SK-N-SH treated with all-trans-retinoic acid at 6 μM for 48 hours (cell line): ENCODE measurements around the gene SPRING1.

ENCODE experiments used
- ATAC-seq: fragments of 200-7000 bp; cut with Tn5 transposase; 3 replicates; pipeline ENCODE4 v1.9.1; 2020; ENCODE audit warnings: mild to moderate bottlenecking, moderate library complexity
- BACH2 ChIP-seq: fragments of 250-450 bp; sonication (Bioruptor Pico); IDR thresholded peaks from 2 replicates; pipeline ENCODE4 v1.9.0; 2021; ENCODE audit warnings: mild to moderate bottlenecking, borderline replicate concordance
- CSDC2 ChIP-seq: fragments of 250-450 bp; sonication (Bioruptor Pico); IDR thresholded peaks from 2 replicates; pipeline ENCODE4 v1.5.0; 2020; ENCODE audit warnings: mild to moderate bottlenecking, moderate library complexity
- ESRRG ChIP-seq: fragments of 250-450 bp; sonication (Bioruptor Pico); IDR thresholded peaks from 2 replicates; pipeline ENCODE4 v1.6.1; 2021; ENCODE audit warnings: mild to moderate bottlenecking
- GLIS3 ChIP-seq: fragments of 250-450 bp; sonication (Bioruptor Pico); IDR thresholded peaks from 2 replicates; pipeline ENCODE4 v1.5.0; 2020; ENCODE audit warnings: mild to moderate bottlenecking, moderate library complexity
- ISL1 ChIP-seq: fragments of 250-450 bp; sonication (Bioruptor Pico); IDR thresholded peaks from 2 replicates; pipeline ENCODE4 v2.1.2; 2022; ENCODE audit warnings: mild to moderate bottlenecking, moderate library complexity
- OSR1 ChIP-seq: fragments of 250-450 bp; sonication (Bioruptor Pico); IDR thresholded peaks from 2 replicates; pipeline ENCODE4 v1.8.0; 2022; ENCODE audit warnings: moderate library complexity, mild to moderate bottlenecking, inconsistent platforms
- PPARA ChIP-seq: fragments of 250-450 bp; sonication (Bioruptor Pico); IDR thresholded peaks from 2 replicates; pipeline ENCODE4 v1.5.0; 2020; ENCODE audit warnings: mild to moderate bottlenecking, borderline replicate concordance
- RARB ChIP-seq: fragments of 250-450 bp; sonication (Bioruptor Pico); IDR thresholded peaks from 2 replicates; pipeline ENCODE4 v1.8.0; 2021; ENCODE audit warnings: mild to moderate bottlenecking, moderate library complexity
- TCF4 ChIP-seq: fragments of 250-450 bp; sonication (Bioruptor Pico); IDR thresholded peaks from 2 replicates; pipeline ENCODE4 v1.8.0; 2021; ENCODE audit warnings: mild to moderate bottlenecking, moderate library complexity, borderline replicate concordance
- ZC3H10 ChIP-seq: fragments of 250-450 bp; sonication (Bioruptor Pico); IDR thresholded peaks from 2 replicates; pipeline ENCODE4 v1.5.1; 2021; ENCODE audit warnings: mild to moderate bottlenecking, moderate library complexity
- ZFP3 ChIP-seq: fragments of 250-450 bp; sonication (Bioruptor Pico); IDR thresholded peaks from 2 replicates; pipeline ENCODE4 v1.5.0; 2020; ENCODE audit warnings: mild to moderate bottlenecking, moderate library complexity
- ZFP30 ChIP-seq: fragments of 450-650 bp; formaldehyde crosslinking; IDR thresholded peaks from 2 replicates; pipeline ENCODE4 v1.5.0; 2022; ENCODE audit warnings: mild to moderate bottlenecking, moderate library complexity
- ZNF565 ChIP-seq: fragments of 450-650 bp; formaldehyde crosslinking; conservative IDR thresholded peaks from 2 replicates; pipeline ENCODE4 v1.5.0; 2020; ENCODE audit warnings: low read depth, mild to moderate bottlenecking, moderate library complexity
- ZNF70 ChIP-seq: fragments of 450-650 bp; formaldehyde crosslinking; IDR thresholded peaks from 2 replicates; pipeline ENCODE4 v1.5.0; 2020; ENCODE audit warnings: mild to moderate bottlenecking, moderate library complexity
- ZNF8 ChIP-seq: fragments of 450-650 bp; formaldehyde crosslinking; IDR thresholded peaks from 2 replicates; pipeline ENCODE4 v1.5.0; 2020; ENCODE audit warnings: mild to moderate bottlenecking, moderate library complexity
- TF ChIP-seq, protein P1 (sequence below): fragments of 250-450 bp; sonication (Bioruptor Pico); IDR thresholded peaks from 2 replicates; pipeline ENCODE4 v1.8.0; 2021; ENCODE audit warnings: low read depth, mild to moderate bottlenecking, moderate library complexity, borderline replicate concordance
- TF ChIP-seq, protein P2 (sequence below): fragments of 250-450 bp; sonication (Bioruptor Pico); IDR thresholded peaks from 2 replicates; pipeline ENCODE4 v1.5.1; 2021; ENCODE audit warnings: mild to moderate bottlenecking, moderate library complexity
- TF ChIP-seq, protein P3 (sequence below): fragments of 250-450 bp; sonication (Bioruptor Pico); IDR thresholded peaks from 2 replicates; pipeline ENCODE4 v1.8.0; 2020; ENCODE audit warnings: mild to moderate bottlenecking, moderate library complexity, borderline replicate concordance
- TF ChIP-seq, protein P4 (sequence below): fragments of 250-450 bp; sonication (Bioruptor Pico); IDR thresholded peaks from 2 replicates; pipeline ENCODE4 v1.5.1; 2020; ENCODE audit warnings: low read depth, mild to moderate bottlenecking, moderate library complexity

The SPRING1 gene

DNA sequence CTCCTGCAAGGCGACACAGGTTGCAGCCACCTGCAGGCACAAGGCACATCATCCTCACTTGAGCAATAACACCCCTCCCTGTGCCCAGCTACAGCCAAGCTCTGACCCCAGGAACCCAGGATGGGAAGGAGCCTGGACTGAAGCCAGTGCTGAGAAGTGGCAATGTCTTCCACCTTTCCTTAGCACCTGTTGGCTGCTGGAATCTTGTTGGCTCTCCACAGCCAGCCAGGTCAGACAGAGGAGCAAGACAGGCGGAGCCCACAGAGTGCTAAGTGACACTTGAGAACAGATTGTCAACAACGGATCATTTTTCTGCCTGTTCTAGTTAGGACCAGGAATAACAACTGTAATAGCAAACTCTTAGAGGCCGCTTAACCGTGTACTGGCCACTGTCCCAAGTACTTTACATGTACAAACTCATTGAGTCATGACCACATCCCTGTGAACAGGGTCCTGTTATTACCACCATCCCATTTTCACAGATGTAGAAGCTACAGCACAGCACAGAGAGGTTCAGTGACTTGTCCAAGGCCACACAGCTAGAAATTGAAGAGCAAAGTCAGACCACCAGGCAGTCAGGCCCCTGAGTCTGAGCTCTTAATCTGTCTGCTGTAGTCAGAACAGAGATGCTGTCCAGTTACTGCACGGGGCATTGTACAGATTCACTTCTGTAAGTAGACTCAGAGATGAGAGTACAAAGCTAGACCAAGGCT is 45.8 kb upstream of the SPRING1 start (continued):
- TF ChIP-seq GLIS3 (CRISPR knock-in tag) (no peak), CSDC2 (CRISPR knock-in tag) (no peak), ZFP3 (CRISPR knock-in tag) (no peak), BACH2 (CRISPR knock-in tag) (no peak), ISL1 (CRISPR knock-in tag) (no peak), ZFP30 (CRISPR knock-in tag) (no peak), ZNF8 (CRISPR knock-in tag) (no peak), ZNF565 (CRISPR knock-in tag) (no peak), RARB (no peak)
- TF ChIP-seq, protein P1, sequence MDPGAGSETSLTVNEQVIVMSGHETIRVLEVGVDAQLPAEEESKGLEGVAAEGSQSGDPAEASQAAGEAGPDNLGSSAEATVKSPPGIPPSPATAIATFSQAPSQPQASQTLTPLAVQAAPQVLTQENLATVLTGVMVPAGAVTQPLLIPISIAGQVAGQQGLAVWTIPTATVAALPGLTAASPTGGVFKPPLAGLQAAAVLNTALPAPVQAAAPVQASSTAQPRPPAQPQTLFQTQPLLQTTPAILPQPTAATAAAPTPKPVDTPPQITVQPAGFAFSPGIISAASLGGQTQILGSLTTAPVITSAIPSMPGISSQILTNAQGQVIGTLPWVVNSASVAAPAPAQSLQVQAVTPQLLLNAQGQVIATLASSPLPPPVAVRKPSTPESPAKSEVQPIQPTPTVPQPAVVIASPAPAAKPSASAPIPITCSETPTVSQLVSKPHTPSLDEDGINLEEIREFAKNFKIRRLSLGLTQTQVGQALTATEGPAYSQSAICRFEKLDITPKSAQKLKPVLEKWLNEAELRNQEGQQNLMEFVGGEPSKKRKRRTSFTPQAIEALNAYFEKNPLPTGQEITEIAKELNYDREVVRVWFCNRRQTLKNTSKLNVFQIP = no peak
- TF ChIP-seq, all 23 proteins: peak for 0

DNA sequence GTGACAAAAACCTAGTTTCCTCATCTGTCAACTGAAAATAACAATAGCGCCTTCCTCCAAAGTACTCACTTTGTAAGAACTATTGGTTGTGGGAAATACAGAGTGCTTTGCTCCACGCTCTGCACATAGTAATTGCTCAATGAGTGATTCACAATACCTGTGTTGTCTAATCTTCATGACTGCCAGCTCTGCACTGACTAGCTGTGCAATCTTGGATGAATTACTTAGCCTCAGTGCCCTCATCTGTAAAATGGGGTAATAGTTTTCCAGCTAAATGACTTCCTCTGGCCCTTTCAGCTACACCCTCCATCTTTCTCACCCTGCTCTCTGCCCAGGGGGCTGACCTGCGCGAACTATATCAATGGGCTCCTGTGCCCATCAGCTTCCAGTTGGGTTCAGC is 43.1 kb upstream of the SPRING1 start:
- no peak for ATAC-seq
- TF ChIP-seq PPARA (CRISPR knock-in tag) (no peak), ISL1 (CRISPR knock-in tag) (no peak), ESRRG (CRISPR knock-in tag) (no peak), ZFP3 (CRISPR knock-in tag) (no peak), ZNF565 (CRISPR knock-in tag) (no peak), ZNF70 (CRISPR knock-in tag) (no peak), CSDC2 (CRISPR knock-in tag) (no peak), TCF4 (CRISPR knock-in tag) (no peak), ZNF8 (CRISPR knock-in tag) (no peak), ZC3H10 (CRISPR knock-in tag) (no peak)
- TF ChIP-seq, protein P2, sequence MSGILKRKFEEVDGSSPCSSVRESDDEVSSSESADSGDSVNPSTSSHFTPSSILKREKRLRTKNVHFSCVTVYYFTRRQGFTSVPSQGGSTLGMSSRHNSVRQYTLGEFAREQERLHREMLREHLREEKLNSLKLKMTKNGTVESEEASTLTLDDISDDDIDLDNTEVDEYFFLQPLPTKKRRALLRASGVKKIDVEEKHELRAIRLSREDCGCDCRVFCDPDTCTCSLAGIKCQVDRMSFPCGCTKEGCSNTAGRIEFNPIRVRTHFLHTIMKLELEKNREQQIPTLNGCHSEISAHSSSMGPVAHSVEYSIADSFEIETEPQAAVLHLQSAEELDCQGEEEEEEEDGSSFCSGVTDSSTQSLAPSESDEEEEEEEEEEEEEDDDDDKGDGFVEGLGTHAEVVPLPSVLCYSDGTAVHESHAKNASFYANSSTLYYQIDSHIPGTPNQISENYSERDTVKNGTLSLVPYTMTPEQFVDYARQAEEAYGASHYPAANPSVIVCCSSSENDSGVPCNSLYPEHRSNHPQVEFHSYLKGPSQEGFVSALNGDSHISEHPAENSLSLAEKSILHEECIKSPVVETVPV = no peak
- TF ChIP-seq, all 23 proteins: peak for 0

DNA sequence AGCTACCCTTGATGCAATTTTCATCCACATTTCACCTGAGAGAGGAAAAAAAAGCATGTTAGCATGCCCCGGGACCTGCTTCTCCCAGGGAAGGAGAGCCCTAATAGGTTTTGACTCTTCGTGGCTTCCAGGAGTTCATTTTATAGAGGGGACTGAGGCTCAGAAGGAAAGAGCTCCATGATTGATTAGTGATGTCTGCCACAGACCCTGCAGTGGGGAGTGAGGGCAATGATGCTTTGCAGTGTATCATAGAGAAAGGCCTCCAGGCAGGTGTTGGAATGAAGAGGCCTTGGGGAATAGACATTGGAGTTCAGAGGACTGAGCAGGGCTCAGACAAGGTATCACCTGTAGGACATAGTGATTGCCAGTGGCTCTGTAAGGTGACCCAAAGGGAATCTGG is 41.7 kb upstream of the SPRING1 start:
- TF ChIP-seq, protein P3, sequence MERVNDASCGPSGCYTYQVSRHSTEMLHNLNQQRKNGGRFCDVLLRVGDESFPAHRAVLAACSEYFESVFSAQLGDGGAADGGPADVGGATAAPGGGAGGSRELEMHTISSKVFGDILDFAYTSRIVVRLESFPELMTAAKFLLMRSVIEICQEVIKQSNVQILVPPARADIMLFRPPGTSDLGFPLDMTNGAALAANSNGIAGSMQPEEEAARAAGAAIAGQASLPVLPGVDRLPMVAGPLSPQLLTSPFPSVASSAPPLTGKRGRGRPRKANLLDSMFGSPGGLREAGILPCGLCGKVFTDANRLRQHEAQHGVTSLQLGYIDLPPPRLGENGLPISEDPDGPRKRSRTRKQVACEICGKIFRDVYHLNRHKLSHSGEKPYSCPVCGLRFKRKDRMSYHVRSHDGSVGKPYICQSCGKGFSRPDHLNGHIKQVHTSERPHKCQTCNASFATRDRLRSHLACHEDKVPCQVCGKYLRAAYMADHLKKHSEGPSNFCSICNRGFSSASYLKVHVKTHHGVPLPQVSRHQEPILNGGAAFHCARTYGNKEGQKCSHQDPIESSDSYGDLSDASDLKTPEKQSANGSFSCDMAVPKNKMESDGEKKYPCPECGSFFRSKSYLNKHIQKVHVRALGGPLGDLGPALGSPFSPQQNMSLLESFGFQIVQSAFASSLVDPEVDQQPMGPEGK (CRISPR knock-in tag) = no peak
- TF ChIP-seq BACH2 (CRISPR knock-in tag) (no peak), ESRRG (CRISPR knock-in tag) (no peak), ZNF70 (CRISPR knock-in tag) (no peak), ZC3H10 (CRISPR knock-in tag) (no peak), GLIS3 (CRISPR knock-in tag) (no peak), TCF4 (CRISPR knock-in tag) (no peak), CSDC2 (CRISPR knock-in tag) (no peak)
- TF ChIP-seq, protein P4, sequence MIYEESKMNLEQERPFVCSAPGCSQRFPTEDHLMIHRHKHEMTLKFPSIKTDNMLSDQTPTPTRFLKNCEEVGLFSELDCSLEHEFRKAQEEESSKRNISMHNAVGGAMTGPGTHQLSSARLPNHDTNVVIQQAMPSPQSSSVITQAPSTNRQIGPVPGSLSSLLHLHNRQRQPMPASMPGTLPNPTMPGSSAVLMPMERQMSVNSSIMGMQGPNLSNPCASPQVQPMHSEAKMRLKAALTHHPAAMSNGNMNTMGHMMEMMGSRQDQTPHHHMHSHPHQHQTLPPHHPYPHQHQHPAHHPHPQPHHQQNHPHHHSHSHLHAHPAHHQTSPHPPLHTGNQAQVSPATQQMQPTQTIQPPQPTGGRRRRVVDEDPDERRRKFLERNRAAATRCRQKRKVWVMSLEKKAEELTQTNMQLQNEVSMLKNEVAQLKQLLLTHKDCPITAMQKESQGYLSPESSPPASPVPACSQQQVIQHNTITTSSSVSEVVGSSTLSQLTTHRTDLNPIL (CRISPR knock-in tag) = no peak
- no peak for ATAC-seq

DNA sequence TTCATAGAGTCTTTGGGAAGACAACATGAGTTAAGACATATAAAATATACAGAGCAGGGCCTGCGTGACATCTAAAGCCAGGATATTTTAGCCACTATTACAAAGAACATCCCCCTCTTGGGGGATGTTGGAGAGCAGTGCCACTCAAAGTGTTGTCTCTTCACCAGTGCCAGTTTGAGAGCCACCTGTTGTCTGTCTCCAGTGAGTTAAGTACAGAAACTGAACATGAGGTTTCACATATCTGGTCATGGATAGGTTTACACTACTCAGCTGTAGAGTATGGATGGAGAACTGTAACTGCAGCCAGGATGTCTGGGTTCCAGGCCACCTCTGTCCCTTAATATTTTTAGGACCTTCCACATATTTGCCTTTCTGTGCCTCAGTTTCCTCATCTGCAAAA is 39.4 kb upstream of the SPRING1 start:
- TF ChIP-seq, protein P1 = no peak
- TF ChIP-seq ZNF565 (CRISPR knock-in tag) (no peak), ESRRG (CRISPR knock-in tag) (no peak), ZNF70 (CRISPR knock-in tag) (no peak), CSDC2 (CRISPR knock-in tag) (no peak), OSR1 (CRISPR knock-in tag) (no peak), GLIS3 (CRISPR knock-in tag) (no peak), ZFP30 (CRISPR knock-in tag) (no peak), ZNF8 (CRISPR knock-in tag) (no peak)
- TF ChIP-seq, protein P2 = no peak
- TF ChIP-seq, protein P4 (CRISPR knock-in tag) = no peak
- ATAC-seq = no peak
